Prostate gland (tissue), 2 donors: ENCODE measurements around the gene ZNF830. TPM values are rescaled to one million over a fixed set of nuclear protein-coding genes. Genes with fewer than 3 reads are reported as not detected.

Source experiments
- DNase-seq: peaks from one replicate; pipeline ENCODE4 v3.0.0-alpha.2; 2019; ENCODE audit warnings: low spot score
- H3K27ac ChIP-seq, 2 donors: fragments of 200-600 bp; sonication (generic); 2 replicates each; pipeline ENCODE4 v1.5.1; 2017 to 2019
- H3K27me3 ChIP-seq: fragments of 200-600 bp; sonication (generic); replicated peaks from 2 replicates; pipeline ENCODE4 v1.5.1; 2019; ENCODE audit not compliant: insufficient read depth
- H3K36me3 ChIP-seq, 2 donors: fragments of 200-600 bp; sonication (generic); 1 replicate in 1 of 2; 2 replicates in 1 of 2; pipeline versions ENCODE4 v1.5.1 to v1.8.1; 2017 to 2019
- H3K4me1 ChIP-seq: fragments of 200-600 bp; sonication (generic); replicated peaks from 2 replicates; pipeline ENCODE4 v1.5.1; 2019
- H3K4me3 ChIP-seq, 2 donors: fragments of 200-600 bp; sonication (generic); 2 replicates each; pipeline ENCODE4 v1.5.1; 2017 to 2019
- H3K9me3 ChIP-seq: fragments of 200-600 bp; sonication (generic); 2 replicates; pipeline ENCODE4 v1.5.1; 2017
- CTCF ChIP-seq, 4 experiments: fragments of 200-600 bp in 2 of 4; fragments of 450-650 bp in 2 of 4; sonication (generic) in 2 of 4; IDR thresholded peaks; 1 replicate in 3 of 4; 2 replicates in 1 of 4; pipeline ENCODE4 v1.5.1; 2016 to 2019; ENCODE audit warnings: antibody characterized with exemption in 4 of 4, mild to moderate bottlenecking in 2 of 4, moderate library complexity in 2 of 4
- POLR2A ChIP-seq: fragments of 450-650 bp; IDR thresholded peaks from one replicate; pipeline ENCODE4 v1.6.1; 2016; ENCODE audit warnings: antibody characterized with exemption, mild to moderate bottlenecking
- POLR2AphosphoS5 ChIP-seq: sonication (generic); formaldehyde crosslinking; IDR thresholded peaks from one replicate; pipeline ENCODE4 v1.6.1; 2017; ENCODE audit warnings: antibody characterized with exemption
- WGBS: methylation state at CpG from one replicate; pipeline ENCODE4 v1.1.5; 2018; 5-methylcytosine and 5-hydroxymethylcytosine counted together
- intact Hi-C: fragments of 100-400 bp; cut with DNase I; formaldehyde crosslinking; loops from one replicate; pipeline ENCODE4 v1.14.2; 2022
- total RNA-seq, 2 donors: library from RNA; depleted of rRNA; stranded (reverse); fragments of >200 nt; gene quantifications; one replicate each; pipeline ENCODE4 v1.1.0, GENCODE V29; 2016

Gene ZNF830
- total RNA-seq, 2 donors from 2014 or later: 15.0 to 21.0 TPM

DNA sequence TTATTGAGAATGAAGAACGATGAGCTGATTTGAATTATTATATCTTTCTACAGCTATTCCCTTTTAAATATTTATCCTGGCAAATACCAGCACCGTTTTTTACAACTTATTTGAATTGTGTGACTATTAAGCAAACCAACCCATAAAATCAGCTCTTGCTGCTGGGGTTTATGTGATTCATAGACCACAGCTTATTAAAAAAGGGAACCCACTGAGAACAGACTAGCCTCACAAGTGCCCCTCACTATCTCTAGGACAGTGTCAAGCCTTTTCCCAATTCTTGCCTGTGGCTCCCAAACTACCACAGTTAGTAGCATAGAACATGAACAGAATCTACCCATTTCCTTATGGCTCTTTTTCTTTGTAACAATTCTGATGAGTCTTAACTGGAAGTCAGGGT, 12.8 kb downstream of the ZNF830 start:
- Histone ChIP-seq H3K4me1 (no peaks in the 10 kb centered on the region), H3K9me3 (no peaks in the 10 kb centered on the region), H3K4me3 (no peak overlapping the region), H3K36me3 (no peaks in the 10 kb centered on the region), H3K27ac (peak overlapping the region; percentile 13 to 41), H3K27me3 (no peaks in the 10 kb centered on the region)
- 19% methylated on average over 2 of the region's 2 CpGs for WGBS
- intact Hi-C loops: no loop called here
- no peak for DNase-seq
- TF ChIP-seq POLR2A (no peak), POLR2AphosphoS5 (peak; percentile 5)

DNA sequence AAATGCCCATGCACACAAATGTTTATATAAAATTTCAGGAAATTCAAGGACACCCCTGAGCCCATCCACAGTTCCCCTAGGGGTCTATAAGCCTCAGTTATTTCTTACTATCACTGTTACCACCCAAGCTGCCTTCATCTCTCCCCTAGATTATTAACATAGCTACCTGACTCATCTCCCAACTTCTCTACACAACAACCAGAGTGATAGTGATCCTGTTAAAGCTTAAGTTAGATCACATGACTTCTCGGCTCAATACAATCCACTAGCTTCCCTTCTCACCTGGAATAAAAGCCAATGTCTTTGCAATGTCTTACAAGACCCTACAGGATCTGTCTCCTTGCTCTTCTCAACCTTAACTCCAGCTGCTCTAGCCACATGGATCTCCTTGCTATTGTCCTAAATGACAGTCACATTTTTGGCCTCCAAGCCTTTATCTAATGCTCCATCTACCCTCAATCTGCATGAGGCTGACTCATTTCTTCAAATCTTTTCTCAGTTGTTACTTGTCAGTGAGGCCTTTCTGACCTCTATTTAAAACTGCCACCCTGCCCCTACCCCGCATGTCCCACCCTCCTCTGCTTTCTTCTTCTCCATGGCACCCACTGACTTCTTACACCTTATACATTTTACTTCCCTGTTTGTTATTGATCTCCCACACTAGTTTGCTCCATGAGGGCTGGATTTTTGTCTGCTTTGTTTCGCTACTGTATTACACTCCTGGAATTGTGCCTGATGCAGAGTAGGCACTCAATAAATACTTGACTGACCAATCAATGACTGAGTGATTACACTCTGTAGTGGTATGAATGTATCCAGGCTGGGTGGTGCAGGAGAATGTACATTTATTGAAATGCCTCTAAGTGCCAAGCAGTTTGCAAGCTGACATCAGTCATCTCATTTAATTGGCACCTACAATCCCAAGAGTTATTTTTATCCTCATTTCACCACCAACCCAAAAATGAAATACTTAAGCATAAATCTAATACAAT, 13.8 kb downstream of the ZNF830 start:
- no peaks in the 10 kb centered on the region for H3K4me1 ChIP-seq
- no peak for DNase-seq
- WGBS: 90% methylated on average over 3 of the region's 3 CpGs

DNA sequence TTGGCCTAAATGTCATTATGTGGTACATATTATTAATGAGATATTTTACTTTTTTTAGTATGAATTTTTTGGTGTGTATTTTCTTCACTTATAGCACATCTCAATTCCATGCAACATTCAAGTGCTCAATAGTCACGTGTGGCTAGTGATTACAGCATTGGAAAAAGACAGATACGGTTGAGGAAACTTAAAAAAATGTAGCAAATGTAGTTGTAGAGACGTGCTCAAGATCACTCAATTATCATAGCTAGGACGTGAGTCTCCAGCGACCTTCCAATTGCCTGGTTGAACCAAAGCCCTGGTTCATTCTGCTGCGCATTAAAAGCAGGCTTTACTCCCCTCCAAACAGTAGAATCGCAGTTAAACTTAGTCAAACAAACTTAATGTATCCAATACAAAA, 17.8 kb downstream of the ZNF830 start:
- Histone ChIP-seq H3K4me3 (no peak overlapping the region), H3K27me3 (no peaks in the 10 kb centered on the region), H3K27ac (no peak overlapping the region), H3K9me3 (no peaks in the 10 kb centered on the region), H3K36me3 (no peaks in the 10 kb centered on the region), H3K4me1 (no peaks in the 10 kb centered on the region)
- TF ChIP-seq POLR2AphosphoS5 (no peak), POLR2A (no peak), CTCF (IDR thresholded peaks at IDR 0.05) (no peak)
- DNase-seq: no peak
- intact Hi-C loops: no loop called here
- 92% methylated on average over 7 of the region's 7 CpGs for WGBS

More for the DNA sequence above, 13.8 kb downstream of the ZNF830 start:
- Histone ChIP-seq H3K36me3 (no peaks in the 10 kb centered on the region), H3K9me3 (no peaks in the 10 kb centered on the region), H3K27me3 (no peaks in the 10 kb centered on the region), H3K27ac (peak overlapping the region in 1 of 2 donors; percentile 0), H3K4me3 (no peak overlapping the region)
- intact Hi-C loops: no loop called here
- TF ChIP-seq POLR2AphosphoS5: no peak
- no peak for TF ChIP-seq POLR2A
- TF ChIP-seq CTCF (IDR thresholded peaks at IDR 0.05): no peak

DNA sequence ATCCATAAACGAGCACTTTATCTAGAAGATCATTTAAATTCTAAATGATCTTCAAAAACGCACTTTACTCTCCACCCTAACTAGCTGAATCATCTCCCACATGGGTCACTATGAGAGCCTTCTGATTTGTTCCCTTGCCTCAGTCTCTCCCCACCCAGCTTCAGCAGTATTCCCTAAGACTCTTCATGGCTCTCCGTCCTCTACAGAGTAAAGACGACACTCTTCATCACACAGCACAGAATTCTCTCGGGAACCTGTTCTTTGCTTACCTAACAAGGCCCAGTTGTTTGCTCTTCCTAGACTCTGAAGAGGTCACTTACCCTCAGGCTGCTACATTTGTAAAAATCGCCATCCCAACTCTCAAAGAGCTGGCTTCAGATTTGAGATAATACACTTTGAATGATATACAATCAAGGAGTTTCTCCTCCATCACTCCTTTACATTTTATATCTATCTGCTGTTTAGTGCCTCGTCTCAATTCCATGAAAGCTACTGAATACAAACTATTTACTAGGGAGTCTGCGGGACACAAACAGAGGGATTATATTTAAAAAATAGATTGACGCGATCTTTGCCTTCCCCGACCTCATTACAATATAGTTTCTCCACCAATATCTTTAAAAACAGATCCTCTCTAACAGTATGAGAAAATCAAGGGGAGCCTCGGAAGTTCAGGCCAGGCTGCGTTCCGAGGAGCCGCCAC, 18.5 kb downstream of the ZNF830 start:
- intact Hi-C loops: no loop called here
- TF ChIP-seq CTCF (IDR thresholded peaks at IDR 0.05): no peak
- TF ChIP-seq POLR2AphosphoS5: no peak
- TF ChIP-seq POLR2A: no peak

GRCh38 chr17:34980353-34980680, 19.0 kb downstream of the ZNF830 start, which contains the start of gene LIG3:
Gene LIG3, plus strand, starts transcription at chr17:34980512. Its CDS starts 2,494 bp downstream, at chr17:34983006.
- Histone ChIP-seq H3K4me3 (peak within 1 kb of the TSS; percentile 85 to 91), H3K9me3 (no peaks in the 10 kb centered on the region), H3K4me1 (no peaks in the 10 kb centered on the region), H3K36me3 (no peaks in the 10 kb centered on the region), H3K27ac (peak within 1 kb of the TSS; percentile 99 to 100), H3K27me3 (no peaks in the 10 kb centered on the region)
- intact Hi-C loops: no loop called here
- WGBS: under 1% methylated on average over 38 of the region's 39 CpGs
- DNase-seq: peak; percentile 93
- no peak for TF ChIP-seq CTCF (IDR thresholded peaks at IDR 0.05)
- peak; percentile 92 for TF ChIP-seq POLR2AphosphoS5
- TF ChIP-seq POLR2A: peak; percentile 50

More for the DNA sequence above, 18.5 kb downstream of the ZNF830 start:
- Histone ChIP-seq H3K27me3 (no peaks in the 10 kb centered on the region), H3K4me1 (no peaks in the 10 kb centered on the region), H3K9me3 (no peaks in the 10 kb centered on the region), H3K36me3 (no peaks in the 10 kb centered on the region), H3K4me3 (peak overlapping the region; percentile 85 to 91), H3K27ac (peak overlapping the region; percentile 99 to 100)
- 19% methylated on average over 15 of the region's 15 CpGs for WGBS
- no peak for DNase-seq
